Stimulated activated CD4-positive, alpha-beta T cell treated with anti-CD3 and anti-CD28 coated beads, Interleukin-1b, Interleukin-23, amount 100 ng/mL, for 1 hour (primary cell): ENCODE measurements around the gene EVA1B.

ENCODE experiments used
- DNase-seq, 2 donors: peaks; one replicate each; pipeline ENCODE4 v3.0.0-alpha.2; 2020; ENCODE audit warnings: low read depth in 2 of 2

EVA1B gene

GRCh38 chr1:36279110-36279788, 44.2 kb downstream of the EVA1B start:
- DNase-seq: no peak

- no peak for DNase-seq
Measured at GRCh38 chr1:36276688-36277087, 46.8 kb downstream of the EVA1B start.

- no peak for DNase-seq
Measured at GRCh38 chr1:36274201-36274600, 49.2 kb downstream of the EVA1B start.

GRCh38 chr1:36273024-36273423, 50.4 kb downstream of the EVA1B start:
- DNase-seq: no peak
